ENCODE results near the gene CELF6.
A peak's percentile ranks its signal among the peaks of the same experiment; 100 is the strongest.

Gene CELF6

DNA sequence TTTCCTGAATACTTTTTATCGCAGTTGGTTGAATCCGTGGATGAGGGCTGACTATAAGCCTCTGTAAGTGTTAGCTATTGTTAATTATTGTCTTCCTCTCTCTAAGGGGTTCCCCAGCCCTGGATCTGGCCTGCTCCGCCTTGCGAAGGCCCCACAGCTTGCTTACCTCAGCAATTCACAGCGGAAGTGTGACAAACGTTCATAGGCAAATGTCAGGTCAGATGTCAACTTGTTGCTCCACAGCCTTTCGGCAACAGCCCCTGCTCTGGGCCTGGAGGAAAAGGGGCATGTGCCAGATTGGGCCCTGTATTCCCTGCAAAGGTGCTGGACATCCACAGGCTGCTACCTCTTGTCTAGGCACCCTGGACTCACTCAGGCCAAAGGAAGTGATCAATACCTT lies 25.3 kb upstream of the CELF6 start:
- no peaks in the 10 kb centered on the region for H3K27me3 ChIP-seq (replicated peaks; ENCODE audit: control insufficient read depth, insufficient read depth, low read length, poor library complexity, severe bottlenecking)
- no peak overlapping the region for H3K4me3 ChIP-seq (ENCODE audit: insufficient read depth, low read depth, low read length, poor library complexity, severe bottlenecking)
- no peaks in the 10 kb centered on the region for H3K9me3 ChIP-seq (ENCODE audit: control insufficient read depth, low read length)
- no peaks in the 10 kb centered on the region for H3K4me1 ChIP-seq (ENCODE audit: control insufficient read depth, insufficient read depth, low read length, poor library complexity, severe bottlenecking)
- H3K36me3 ChIP-seq (ENCODE audit: control insufficient read depth, insufficient read depth, low read length): peaks cover 51% of the 10 kb centered on the region
- DNase-seq: no peak
- H3K27ac ChIP-seq (ENCODE audit: insufficient read depth, low read length, poor library complexity, severe bottlenecking): no peak overlapping the region

GRCh38 chr15:72344602-72345001 lies 24.6 kb upstream of the CELF6 start:
- Histone ChIP-seq H3K9me3 (ENCODE audit: control insufficient read depth, low read length) (no peaks in the 10 kb centered on the region), H3K27ac (ENCODE audit: insufficient read depth, low read length, poor library complexity, severe bottlenecking) (no peak overlapping the region), H3K4me1 (ENCODE audit: control insufficient read depth, insufficient read depth, low read length, poor library complexity, severe bottlenecking) (no peaks in the 10 kb centered on the region), H3K4me3 (ENCODE audit: insufficient read depth, low read depth, low read length, poor library complexity, severe bottlenecking) (no peak overlapping the region), H3K36me3 (ENCODE audit: control insufficient read depth, insufficient read depth, low read length) (peaks cover 48% of the 10 kb centered on the region), H3K27me3 (replicated peaks; ENCODE audit: control insufficient read depth, insufficient read depth, low read length, poor library complexity, severe bottlenecking) (no peaks in the 10 kb centered on the region)
- no peak for DNase-seq

DNA sequence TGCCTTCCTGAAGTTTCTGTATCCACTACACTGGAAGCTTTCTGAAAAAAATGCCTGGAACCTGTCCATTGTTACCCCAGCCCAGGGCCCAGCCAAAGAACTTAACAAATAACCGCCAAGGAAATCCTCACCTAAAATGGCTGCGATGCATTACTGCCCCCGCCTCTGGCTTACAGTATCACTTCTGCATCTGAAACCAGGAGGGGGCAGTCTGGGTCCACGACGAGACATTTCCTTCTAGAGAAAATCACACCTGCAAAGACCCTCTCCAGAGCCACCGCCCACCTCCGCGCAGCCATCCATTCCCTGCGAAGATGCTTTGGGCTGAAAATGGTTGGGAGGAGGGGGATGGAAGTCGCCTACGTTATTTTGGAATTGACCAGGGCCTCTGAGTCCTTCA lies 22.4 kb upstream of the CELF6 start:
- peak in 1 of 3 donors; percentile 11 for DNase-seq
- no peaks in the 10 kb centered on the region for H3K9me3 ChIP-seq (ENCODE audit: control insufficient read depth, low read length)
- H3K4me3 ChIP-seq (ENCODE audit: insufficient read depth, low read depth, low read length, poor library complexity, severe bottlenecking): no peak overlapping the region
- H3K4me1 ChIP-seq (ENCODE audit: control insufficient read depth, insufficient read depth, low read length, poor library complexity, severe bottlenecking): no peaks in the 10 kb centered on the region
- peaks cover 31% of the 10 kb centered on the region for H3K36me3 ChIP-seq (ENCODE audit: control insufficient read depth, insufficient read depth, low read length)
- no peak overlapping the region for H3K27ac ChIP-seq (ENCODE audit: insufficient read depth, low read length, poor library complexity, severe bottlenecking)
- H3K27me3 ChIP-seq (replicated peaks; ENCODE audit: control insufficient read depth, insufficient read depth, low read length, poor library complexity, severe bottlenecking): no peaks in the 10 kb centered on the region

DNA sequence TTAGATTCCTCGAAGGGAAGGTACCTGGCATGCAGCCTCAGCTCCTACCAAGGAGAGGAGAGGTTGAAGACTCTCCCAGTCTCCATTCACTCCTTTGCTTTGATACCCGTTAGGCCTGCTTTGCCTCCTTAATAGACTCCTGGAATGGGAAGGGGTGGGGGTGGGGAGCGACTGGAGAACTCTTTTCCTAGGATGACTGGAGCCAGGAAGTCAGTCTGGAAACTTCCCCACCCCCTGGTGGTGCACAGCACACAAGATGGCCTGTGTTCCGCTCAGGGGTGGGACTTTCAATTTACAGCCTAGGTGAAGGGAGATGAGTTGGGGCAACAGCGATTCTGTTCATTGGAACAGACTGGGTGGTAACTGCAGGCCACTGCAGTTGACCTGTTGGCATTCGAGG lies 21.4 kb upstream of the CELF6 start:
- Histone ChIP-seq H3K4me1 (ENCODE audit: control insufficient read depth, insufficient read depth, low read length, poor library complexity, severe bottlenecking) (no peaks in the 10 kb centered on the region), H3K27me3 (replicated peaks; ENCODE audit: control insufficient read depth, insufficient read depth, low read length, poor library complexity, severe bottlenecking) (no peaks in the 10 kb centered on the region), H3K4me3 (ENCODE audit: insufficient read depth, low read depth, low read length, poor library complexity, severe bottlenecking) (no peak overlapping the region), H3K27ac (ENCODE audit: insufficient read depth, low read length, poor library complexity, severe bottlenecking) (no peak overlapping the region), H3K36me3 (ENCODE audit: control insufficient read depth, insufficient read depth, low read length) (peaks cover 24% of the 10 kb centered on the region), H3K9me3 (ENCODE audit: control insufficient read depth, low read length) (no peaks in the 10 kb centered on the region)
- DNase-seq: no peak

DNA sequence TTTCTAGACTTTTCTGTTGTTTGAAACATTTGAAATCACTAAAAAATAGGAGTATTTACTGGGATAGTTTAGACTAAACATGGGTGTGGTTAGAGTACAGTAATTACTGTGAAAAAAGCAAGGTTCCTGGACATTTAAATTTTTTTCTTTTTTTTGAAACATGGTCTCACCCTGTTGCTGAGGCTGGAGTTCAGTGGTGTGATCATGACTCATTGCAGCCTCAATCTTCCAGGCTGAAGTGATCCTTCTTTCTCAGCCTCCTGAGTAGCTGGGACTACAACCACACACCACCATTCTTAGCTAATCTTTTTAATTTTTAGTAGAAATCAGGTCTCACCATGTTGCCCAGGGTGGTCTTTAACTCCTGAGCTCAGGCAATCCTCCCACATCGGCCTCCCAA lies 20.4 kb upstream of the CELF6 start:
- no peaks in the 10 kb centered on the region for H3K4me1 ChIP-seq (ENCODE audit: control insufficient read depth, insufficient read depth, low read length, poor library complexity, severe bottlenecking)
- H3K27me3 ChIP-seq (replicated peaks; ENCODE audit: control insufficient read depth, insufficient read depth, low read length, poor library complexity, severe bottlenecking): no peaks in the 10 kb centered on the region
- no peak overlapping the region for H3K27ac ChIP-seq (ENCODE audit: insufficient read depth, low read length, poor library complexity, severe bottlenecking)
- no peak for DNase-seq
- peaks cover 14% of the 10 kb centered on the region for H3K36me3 ChIP-seq (ENCODE audit: control insufficient read depth, insufficient read depth, low read length)
- no peaks in the 10 kb centered on the region for H3K9me3 ChIP-seq (ENCODE audit: control insufficient read depth, low read length)
- H3K4me3 ChIP-seq (ENCODE audit: insufficient read depth, low read depth, low read length, poor library complexity, severe bottlenecking): no peak overlapping the region

GRCh38 chr15:72339777-72340177 lies 19.8 kb upstream of the CELF6 start:
- Histone ChIP-seq H3K9me3 (ENCODE audit: control insufficient read depth, low read length) (no peaks in the 10 kb centered on the region), H3K27me3 (replicated peaks; ENCODE audit: control insufficient read depth, insufficient read depth, low read length, poor library complexity, severe bottlenecking) (no peaks in the 10 kb centered on the region), H3K27ac (ENCODE audit: insufficient read depth, low read length, poor library complexity, severe bottlenecking) (no peak overlapping the region), H3K4me3 (ENCODE audit: insufficient read depth, low read depth, low read length, poor library complexity, severe bottlenecking) (no peak overlapping the region), H3K36me3 (ENCODE audit: control insufficient read depth, insufficient read depth, low read length) (peaks cover 10% of the 10 kb centered on the region), H3K4me1 (ENCODE audit: control insufficient read depth, insufficient read depth, low read length, poor library complexity, severe bottlenecking) (no peaks in the 10 kb centered on the region)
- DNase-seq: no peak

DNA sequence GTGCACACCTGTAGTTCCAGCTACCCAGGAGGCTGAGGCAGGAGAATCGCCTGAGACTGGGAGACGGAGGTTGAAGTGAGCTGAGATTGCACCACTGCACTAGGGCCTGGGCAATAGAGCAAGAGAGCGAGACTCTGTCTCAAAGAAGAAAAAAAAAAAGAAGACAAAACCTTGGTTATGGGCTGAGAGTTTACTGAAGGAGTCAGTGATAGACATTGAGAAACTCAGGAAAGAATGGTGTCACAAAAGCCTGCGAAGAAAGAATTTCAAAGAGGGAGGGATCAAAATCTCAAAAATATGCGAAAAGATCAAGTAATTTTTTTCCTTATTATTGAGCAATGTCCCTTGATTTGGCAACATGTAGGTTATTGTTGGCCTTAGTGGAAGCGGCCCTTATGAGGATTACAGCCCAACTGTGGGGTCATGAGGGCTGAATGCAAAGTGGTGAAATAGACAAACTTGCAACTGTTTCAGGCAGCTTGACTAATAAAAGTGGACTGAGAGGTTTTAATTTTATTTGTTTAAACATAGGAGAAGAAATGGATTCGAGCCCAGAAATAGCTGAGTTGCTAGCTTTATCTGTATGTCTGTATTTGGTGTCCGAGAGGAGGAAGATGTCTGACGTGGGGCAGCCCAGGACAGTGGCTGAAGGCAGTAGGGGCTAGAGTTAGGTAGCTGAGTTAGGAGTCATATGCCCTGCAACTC lies 18.8 kb upstream of the CELF6 start:
- no peaks in the 10 kb centered on the region for H3K36me3 ChIP-seq (ENCODE audit: control insufficient read depth, insufficient read depth, low read length)
- H3K4me1 ChIP-seq (ENCODE audit: control insufficient read depth, insufficient read depth, low read length, poor library complexity, severe bottlenecking): no peaks in the 10 kb centered on the region
- no peak for DNase-seq
- no peaks in the 10 kb centered on the region for H3K27me3 ChIP-seq (replicated peaks; ENCODE audit: control insufficient read depth, insufficient read depth, low read length, poor library complexity, severe bottlenecking)
- no peaks in the 10 kb centered on the region for H3K9me3 ChIP-seq (ENCODE audit: control insufficient read depth, low read length)
- H3K4me3 ChIP-seq (ENCODE audit: insufficient read depth, low read depth, low read length, poor library complexity, severe bottlenecking): no peak overlapping the region
- no peak overlapping the region for H3K27ac ChIP-seq (ENCODE audit: insufficient read depth, low read length, poor library complexity, severe bottlenecking)

GRCh38 chr15:72338148-72338547 lies 18.2 kb upstream of the CELF6 start:
- Histone ChIP-seq H3K27me3 (replicated peaks; ENCODE audit: control insufficient read depth, insufficient read depth, low read length, poor library complexity, severe bottlenecking) (no peaks in the 10 kb centered on the region), H3K9me3 (ENCODE audit: control insufficient read depth, low read length) (no peaks in the 10 kb centered on the region), H3K4me3 (ENCODE audit: insufficient read depth, low read depth, low read length, poor library complexity, severe bottlenecking) (no peak overlapping the region), H3K36me3 (ENCODE audit: control insufficient read depth, insufficient read depth, low read length) (no peaks in the 10 kb centered on the region), H3K4me1 (ENCODE audit: control insufficient read depth, insufficient read depth, low read length, poor library complexity, severe bottlenecking) (no peaks in the 10 kb centered on the region), H3K27ac (ENCODE audit: insufficient read depth, low read length, poor library complexity, severe bottlenecking) (no peak overlapping the region)
- DNase-seq: no peak

DNA sequence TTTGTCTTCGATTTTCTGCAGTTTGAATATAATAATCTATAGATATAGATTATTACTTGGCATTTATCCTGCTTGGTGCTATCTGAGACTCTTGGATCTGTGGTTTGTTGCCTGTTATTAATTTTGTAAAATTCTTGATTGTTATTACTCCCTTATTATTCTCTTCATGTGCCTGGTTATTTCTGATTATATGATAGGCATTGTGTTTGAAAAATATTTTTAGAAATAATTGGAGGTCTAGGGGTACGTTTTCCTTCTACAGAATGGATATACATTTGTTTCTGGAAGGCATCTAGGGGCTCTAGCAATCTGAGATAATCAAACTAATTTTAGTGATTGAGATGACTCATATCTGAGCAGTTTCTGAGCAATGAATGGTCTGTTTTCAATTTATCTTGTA lies 14.9 kb upstream of the CELF6 start:
- Histone ChIP-seq H3K27me3 (replicated peaks; ENCODE audit: control insufficient read depth, insufficient read depth, low read length, poor library complexity, severe bottlenecking) (no peaks in the 10 kb centered on the region), H3K4me3 (ENCODE audit: insufficient read depth, low read depth, low read length, poor library complexity, severe bottlenecking) (no peak overlapping the region), H3K4me1 (ENCODE audit: control insufficient read depth, insufficient read depth, low read length, poor library complexity, severe bottlenecking) (no peaks in the 10 kb centered on the region), H3K9me3 (ENCODE audit: control insufficient read depth, low read length) (no peaks in the 10 kb centered on the region), H3K27ac (ENCODE audit: insufficient read depth, low read length, poor library complexity, severe bottlenecking) (no peak overlapping the region), H3K36me3 (ENCODE audit: control insufficient read depth, insufficient read depth, low read length) (no peaks in the 10 kb centered on the region)
- no peak for DNase-seq

DNA sequence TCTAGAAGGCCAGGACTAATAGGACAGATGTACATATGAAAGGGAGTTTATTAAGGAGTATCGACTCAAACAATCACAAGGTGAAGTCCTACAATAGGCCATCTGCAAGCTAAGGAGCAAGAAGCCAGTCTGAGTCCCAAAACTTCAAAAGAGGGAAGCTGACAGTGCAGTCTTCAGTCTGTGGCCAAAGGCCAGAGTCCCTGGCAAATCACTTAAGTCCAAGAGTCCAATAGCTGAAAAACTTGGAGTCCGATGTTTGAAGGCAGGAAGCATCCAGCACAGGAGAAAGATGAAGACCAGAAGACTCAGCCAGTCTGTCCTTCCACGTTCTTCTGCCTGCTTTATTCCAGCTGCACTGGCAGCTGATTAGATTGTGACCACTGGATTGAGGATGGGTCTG lies 11.1 kb upstream of the CELF6 start:
- no peaks in the 10 kb centered on the region for H3K27me3 ChIP-seq (replicated peaks; ENCODE audit: control insufficient read depth, insufficient read depth, low read length, poor library complexity, severe bottlenecking)
- no peaks in the 10 kb centered on the region for H3K36me3 ChIP-seq (ENCODE audit: control insufficient read depth, insufficient read depth, low read length)
- DNase-seq: no peak
- no peak overlapping the region for H3K4me3 ChIP-seq (ENCODE audit: insufficient read depth, low read depth, low read length, poor library complexity, severe bottlenecking)
- no peaks in the 10 kb centered on the region for H3K4me1 ChIP-seq (ENCODE audit: control insufficient read depth, insufficient read depth, low read length, poor library complexity, severe bottlenecking)
- H3K9me3 ChIP-seq (ENCODE audit: control insufficient read depth, low read length): no peaks in the 10 kb centered on the region
- H3K27ac ChIP-seq (ENCODE audit: insufficient read depth, low read length, poor library complexity, severe bottlenecking): no peak overlapping the region

Measured in effector memory CD4-positive, alpha-beta T cell (primary cell).